PC-9 (cell line): Measurements from ENCODE around the gene APMAP. TPM values are rescaled to one million over a fixed set of nuclear protein-coding genes. Genes with fewer than 3 reads are reported as not detected.
A peak's percentile ranks its signal among the peaks of the same experiment; 100 is the strongest.

ENCODE experiments used
- BruUV-seq: library from RNA; stranded (reverse); fragments of 400-500 nt; replicated peaks from 2 replicates; lab custom pipeline; 2021; lab: Mats Ljungman, UMichigan
- CTCF ChIA-PET: fragments of 300-600 bp; sonication (Branson Sonifier 250); formaldehyde crosslinking; loops from one replicate; lab custom pipeline; 2022; ENCODE audit warnings: antibody characterized with exemption; lab: Charles Lee
- POLR2A ChIA-PET: fragments of 300-600 bp; sonication (Branson Sonifier 250); formaldehyde crosslinking; loops from one replicate; lab custom pipeline; 2022; ENCODE audit warnings: antibody characterized with exemption; ENCODE audit not compliant: unreplicated experiment; lab: Charles Lee
- DNase-seq, 2 experiments: peaks; one replicate each; pipeline versions ENCODE4 v3.0.0 to v3.0.0-alpha.2; 2015 to 2022; ENCODE audit warnings: mixed read lengths in 1 of 2
- H2AFZ ChIP-seq: fragments of 200-600 bp; sonication (generic); 2 replicates; pipeline ENCODE4 v1.8.1; 2017; ENCODE audit warnings: antibody characterized with exemption
- H3F3A ChIP-seq: fragments of 200-600 bp; sonication (generic); 2 replicates; pipeline ENCODE4 v1.8.1; 2017; ENCODE audit warnings: antibody characterized with exemption, mild to moderate bottlenecking, low read depth; ENCODE audit not compliant: insufficient read depth
- H3K27ac ChIP-seq: fragments of 200-600 bp; sonication (generic); 2 replicates; pipeline ENCODE4 v1.6.1; 2016; ENCODE audit warnings: mixed run types
- H3K27me3 ChIP-seq: fragments of 200-600 bp; sonication (generic); 2 replicates; pipeline ENCODE4 v1.6.1; 2016; ENCODE audit warnings: low read depth, mixed run types; ENCODE audit not compliant: insufficient read depth
- H3K36me3 ChIP-seq: fragments of 200-600 bp; sonication (generic); 2 replicates; pipeline ENCODE4 v1.6.1; 2016; ENCODE audit warnings: low read depth, mixed run types
- H3K4me1 ChIP-seq: fragments of 200-600 bp; sonication (generic); replicated peaks from 2 replicates; pipeline ENCODE4 v1.6.1; 2016; ENCODE audit warnings: mixed run types; ENCODE audit not compliant: insufficient read depth
- H3K4me2 ChIP-seq: fragments of 200-600 bp; sonication (generic); 2 replicates; pipeline ENCODE4 v1.6.1; 2017; ENCODE audit warnings: mixed run types
- H3K4me3 ChIP-seq: fragments of 200-600 bp; sonication (generic); 2 replicates; pipeline ENCODE4 v1.6.1; 2016; ENCODE audit warnings: mixed run types
- H3K79me2 ChIP-seq: fragments of 200-600 bp; sonication (generic); 2 replicates; pipeline ENCODE4 v1.6.1; 2017; ENCODE audit warnings: low read depth, mixed run types
- H3K9me2 ChIP-seq: fragments of 200-600 bp; sonication (generic); 2 replicates; pipeline ENCODE4 v1.8.1; 2017; ENCODE audit warnings: mild to moderate bottlenecking; ENCODE audit not compliant: insufficient read depth
- H3K9me3 ChIP-seq: fragments of 200-600 bp; sonication (generic); 2 replicates; pipeline ENCODE4 v1.8.1; 2016; ENCODE audit warnings: low read depth; ENCODE audit not compliant: insufficient read depth
- H4K20me1 ChIP-seq: fragments of 200-600 bp; sonication (generic); 2 replicates; pipeline ENCODE4 v1.8.1; 2017; ENCODE audit not compliant: insufficient read depth
- CTCF ChIP-seq: fragments of 200-600 bp; sonication (generic); conservative IDR thresholded peaks from 2 replicates; pipeline ENCODE4 v1.6.1; 2017; ENCODE audit warnings: mixed run types, antibody characterized with exemption, mild to moderate bottlenecking, moderate library complexity
- EZH2 ChIP-seq: fragments of 200-600 bp; sonication (generic); IDR thresholded peaks from 2 replicates; pipeline ENCODE4 v1.8.0; 2017; ENCODE audit warnings: antibody characterized with exemption, low read depth
- intact Hi-C: fragments of 100-400 bp; cut with micrococcal nuclease; formaldehyde crosslinking; loops from one replicate; pipeline ENCODE4 v1.10.0; 2022; ENCODE audit not compliant: unreplicated experiment
- total RNA-seq: library from RNA; stranded (reverse); gene quantifications from 2 replicates; pipeline ENCODE4 v1.2.3, GENCODE V29; 2021

Gene APMAP
- total RNA-seq, 1 experiment from 2014 or later = 103 TPM

GRCh38 chr20:24993337-24994185, 1.0 kb upstream of the APMAP start:
- Histone ChIP-seq H3K36me3 (no peaks in the 10 kb centered on the region), H3K27ac (peak overlapping the region; percentile 54), H3K79me2 (peaks cover 38% of the 10 kb centered on the region), H3K4me2 (peak overlapping the region; percentile 92), H3K9me3 (no peaks in the 10 kb centered on the region), H3K9me2 (no peaks in the 10 kb centered on the region), H3K27me3 (no peaks in the 10 kb centered on the region), H4K20me1 (no peaks in the 10 kb centered on the region), H3K4me3 (peak overlapping the region; percentile 71), H3K4me1 (peaks cover 49% of the 10 kb centered on the region), H3F3A (peaks cover 6% of the 10 kb centered on the region; the same call in 1 of the 2 replicates), H2AFZ (peak overlapping the region; percentile 96)
- CTCF ChIA-PET = interaction anchor here (0.6 to 3.8 kb wide), 5 partner anchors 36 to 406 kb away, joined by 3 to 12 read pairs (median 3); no protein-coding TSS in a partner anchor
- POLR2A ChIA-PET = interaction anchor here (0.5 to 0.8 kb wide), 5 partner anchors 144 to 1303 kb away, joined by 3 to 8 read pairs (median 5); no protein-coding TSS in a partner anchor
- DNase-seq = peak in 1 of 2 experiments; percentile 69
- no TSS peak for BruUV-seq
- TF ChIP-seq CTCF = peak; percentile 66
- no peak for TF ChIP-seq EZH2
- intact Hi-C loops = loop anchor here (1.0 to 10.0 kb wide), 10 partner anchors 73 to 1211 kb away; partner anchors contain the start of genes ENTPD6, NANP and ZNF337

GRCh38 chr20:24991897-24992486, 559 bp downstream of the APMAP start:
- Histone ChIP-seq H3K27ac (no peak overlapping the region), H3K79me2 (peaks cover 49% of the 10 kb centered on the region), H3K9me3 (no peaks in the 10 kb centered on the region), H3K9me2 (no peaks in the 10 kb centered on the region), H3F3A (peaks cover 6% of the 10 kb centered on the region; the same call in 1 of the 2 replicates), H3K4me3 (peak overlapping the region; percentile 71), H3K4me1 (peaks cover 49% of the 10 kb centered on the region), H3K27me3 (no peaks in the 10 kb centered on the region), H2AFZ (peak overlapping the region; percentile 96), H3K36me3 (no peaks in the 10 kb centered on the region), H4K20me1 (no peaks in the 10 kb centered on the region), H3K4me2 (peak overlapping the region; percentile 92)
- no TSS peak for BruUV-seq
- no peak for DNase-seq
- CTCF ChIA-PET = no interaction called here
- intact Hi-C loops = loop anchor here (1.0 to 10.0 kb wide), 8 partner anchors 62 to 1210 kb away; partner anchors contain the start of genes ENTPD6, NANP and ZNF337
- TF ChIP-seq CTCF (no peak), EZH2 (no peak)
- POLR2A ChIA-PET = interaction anchor here (0.6 kb wide), 2 partner anchors 18 to 499 kb away, joined by 3 read pairs; no protein-coding TSS in a partner anchor

GRCh38 chr20:24990810-24991252, 1.7 kb downstream of the APMAP start:
- peak overlapping the region; percentile 71 for H3K4me3 ChIP-seq
- no peak overlapping the region for H3K27ac ChIP-seq
- H3K9me2 ChIP-seq = no peaks in the 10 kb centered on the region
- H3F3A ChIP-seq = peaks cover 6% of the 10 kb centered on the region; the same call in 1 of the 2 replicates
- peaks cover 61% of the 10 kb centered on the region for H3K79me2 ChIP-seq
- intact Hi-C loops = loop anchor here (5.0 to 10.0 kb wide), 4 partner anchors 206 to 1209 kb away; partner anchors contain the start of genes ENTPD6, NANP and ZNF337
- peak in 1 of 2 experiments; percentile 74 for DNase-seq
- no TSS peak for BruUV-seq
- H4K20me1 ChIP-seq = no peaks in the 10 kb centered on the region
- no peak overlapping the region for H2AFZ ChIP-seq
- peak overlapping the region; percentile 92 for H3K4me2 ChIP-seq
- no peak for TF ChIP-seq EZH2
- no peak for TF ChIP-seq CTCF
- H3K27me3 ChIP-seq = no peaks in the 10 kb centered on the region
- H3K36me3 ChIP-seq = no peaks in the 10 kb centered on the region
- H3K4me1 ChIP-seq = peaks cover 40% of the 10 kb centered on the region
- H3K9me3 ChIP-seq = no peaks in the 10 kb centered on the region
- ChIA-PET POLR2A (no interaction called here), CTCF (no interaction called here)
